ENCODE results near the gene TOPAZ1.
A peak's percentile ranks its signal among the peaks of the same experiment; 100 is the strongest.

- TF ChIP-seq CTCF (conservative IDR thresholded peaks at IDR 0.05 in 1 of 2, IDR thresholded peaks at IDR 0.05 in 1 of 2; ENCODE audit: extremely low read depth in 1 of 2, insufficient read depth in 1 of 2, low read depth in 1 of 2, low read length in 2 of 2) = peak; percentile 69 to 70
- no peak for TF ChIP-seq EZH2 (IDR thresholded peaks at IDR 0.05; ENCODE audit: borderline replicate concordance, low read length)
Observed at GRCh38 chr3:44235604-44236484, 5.8 kb upstream of the TOPAZ1 start.
